HG03439 (cell line): ENCODE data around the gene MAST4.
"Not testable (repeated sequence)": the region's sequence is repeated elsewhere in the genome, so short reads cannot be mapped to it uniquely, and the experiment has no call there.

Experiments
- ATAC-seq: cut with Tn5 transposase; IDR thresholded peaks from one replicate; pipeline ENCODE4 v1.9.1; 2021; ENCODE audit warnings: mild to moderate bottlenecking, moderate library complexity; ENCODE audit not compliant: unreplicated experiment

MAST4 gene

GRCh38 chr5:66805514-66806430, 209.6 kb downstream of the MAST4 start:
- ATAC-seq = no peak

GRCh38 chr5:66807743-66808142, 211.6 kb downstream of the MAST4 start:
- no peak for ATAC-seq

- ATAC-seq = no peak
Observed at GRCh38 chr5:66808663-66809062, 212.5 kb downstream of the MAST4 start.

GRCh38 chr5:66810151-66810550, 214.0 kb downstream of the MAST4 start:
- ATAC-seq = no peak

- ATAC-seq = no peak
Observed at GRCh38 chr5:66810848-66811261, 214.7 kb downstream of the MAST4 start.

GRCh38 chr5:66812291-66812690, 216.1 kb downstream of the MAST4 start:
- ATAC-seq = no peak

- ATAC-seq = no peak
Observed at GRCh38 chr5:66813306-66813705, 217.1 kb downstream of the MAST4 start.

GRCh38 chr5:66814146-66814991, 218.2 kb downstream of the MAST4 start:
- peak; percentile 49 for ATAC-seq

- ATAC-seq = no peak
Observed at GRCh38 chr5:66818304-66818934, 222.2 kb downstream of the MAST4 start.

GRCh38 chr5:66818935-66819328, 222.7 kb downstream of the MAST4 start:
- ATAC-seq = no peak

GRCh38 chr5:66820630-66821207, 224.5 kb downstream of the MAST4 start:
- ATAC-seq = no peak

GRCh38 chr5:66821688-66822429, 225.7 kb downstream of the MAST4 start:
- no peak for ATAC-seq

GRCh38 chr5:66822906-66823305, 226.7 kb downstream of the MAST4 start:
- not testable (repeated sequence) for ATAC-seq

- ATAC-seq = no peak
Observed at GRCh38 chr5:66824476-66824875, 228.3 kb downstream of the MAST4 start.

- ATAC-seq = no peak
Observed at GRCh38 chr5:66826263-66826662, 230.1 kb downstream of the MAST4 start.

- ATAC-seq = no peak
Observed at GRCh38 chr5:66826696-66827095, 230.5 kb downstream of the MAST4 start.

- no peak for ATAC-seq
Observed at GRCh38 chr5:66828046-66828547, 231.9 kb downstream of the MAST4 start.

GRCh38 chr5:66828548-66829357, 232.6 kb downstream of the MAST4 start:
- ATAC-seq = peak; percentile 74

- no peak for ATAC-seq
Observed at GRCh38 chr5:66829358-66829674, 233.1 kb downstream of the MAST4 start.
